Left renal pelvis (tissue), 4 donors: Measurements from ENCODE around the gene ADPRS. TPM values are rescaled to one million over a fixed set of nuclear protein-coding genes. Genes with fewer than 3 reads are reported as not detected.
A peak's percentile ranks its signal among the peaks of the same experiment; 100 is the strongest.

ENCODE experiments used
- DNase-seq, 4 donors: peaks; one replicate each; pipeline ENCODE4 v3.0.0-alpha.2; 2013; ENCODE audit warnings: low read depth in 4 of 4, low spot score in 3 of 4
- polyA plus RNA-seq, 4 donors: library from polyadenylated mRNA; unstranded; fragments of 120-200 nt; gene quantifications; one replicate each; pipeline ENCODE4 v1.2.1, GENCODE V29; 2013; ENCODE audit not compliant: insufficient read length in 4 of 4

Gene ADPRS, protein sequence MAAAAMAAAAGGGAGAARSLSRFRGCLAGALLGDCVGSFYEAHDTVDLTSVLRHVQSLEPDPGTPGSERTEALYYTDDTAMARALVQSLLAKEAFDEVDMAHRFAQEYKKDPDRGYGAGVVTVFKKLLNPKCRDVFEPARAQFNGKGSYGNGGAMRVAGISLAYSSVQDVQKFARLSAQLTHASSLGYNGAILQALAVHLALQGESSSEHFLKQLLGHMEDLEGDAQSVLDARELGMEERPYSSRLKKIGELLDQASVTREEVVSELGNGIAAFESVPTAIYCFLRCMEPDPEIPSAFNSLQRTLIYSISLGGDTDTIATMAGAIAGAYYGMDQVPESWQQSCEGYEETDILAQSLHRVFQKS
- 10 to 100 TPM; 27.9 to 36.4 (median 30.2) TPM for polyA plus RNA-seq

DNA sequence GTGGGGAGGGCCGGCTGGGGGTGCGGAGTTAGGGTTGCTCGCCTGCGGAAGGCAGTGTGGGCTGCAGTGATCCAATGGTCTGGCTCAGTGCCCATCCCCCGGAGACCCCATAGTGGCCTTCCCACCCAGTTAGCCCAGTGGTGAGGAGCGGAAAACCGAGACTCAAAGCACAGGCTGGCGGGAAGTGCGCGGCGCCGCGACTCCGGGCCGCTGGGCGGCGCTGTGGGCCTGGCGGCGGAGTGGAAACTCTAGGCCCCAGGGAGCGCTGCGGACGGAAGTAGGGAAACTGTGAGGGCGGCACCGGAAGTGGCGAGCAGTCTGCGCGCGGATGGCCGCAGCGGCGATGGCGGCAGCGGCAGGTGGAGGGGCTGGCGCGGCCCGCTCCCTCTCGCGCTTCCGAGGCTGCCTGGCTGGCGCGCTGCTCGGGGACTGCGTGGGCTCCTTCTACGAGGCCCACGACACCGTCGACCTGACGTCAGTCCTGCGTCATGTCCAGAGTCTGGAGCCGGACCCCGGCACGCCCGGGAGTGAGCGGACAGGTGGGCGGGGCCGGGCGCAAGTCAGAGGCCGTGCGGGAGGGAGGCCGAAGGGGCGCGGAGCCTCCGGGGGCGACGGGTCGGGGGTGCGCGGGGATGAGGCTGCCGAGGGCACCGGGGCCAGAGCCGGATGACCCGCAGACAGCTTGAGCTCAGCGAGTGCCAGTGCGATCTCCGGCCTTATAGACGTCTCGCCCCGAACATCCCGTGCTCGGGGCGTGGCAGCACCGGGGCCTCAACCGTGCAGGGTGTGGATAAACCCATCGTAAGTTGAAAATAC, at the start of gene ADPRS:
Gene ADPRS (plus strand): TSS at position 316 of the 816 bp plus-strand sequence. CDS start 13 bp downstream, at position 329.
- DNase-seq: peak in 3 of 4 donors; percentile 68 to 72 (median 71)

DNA sequence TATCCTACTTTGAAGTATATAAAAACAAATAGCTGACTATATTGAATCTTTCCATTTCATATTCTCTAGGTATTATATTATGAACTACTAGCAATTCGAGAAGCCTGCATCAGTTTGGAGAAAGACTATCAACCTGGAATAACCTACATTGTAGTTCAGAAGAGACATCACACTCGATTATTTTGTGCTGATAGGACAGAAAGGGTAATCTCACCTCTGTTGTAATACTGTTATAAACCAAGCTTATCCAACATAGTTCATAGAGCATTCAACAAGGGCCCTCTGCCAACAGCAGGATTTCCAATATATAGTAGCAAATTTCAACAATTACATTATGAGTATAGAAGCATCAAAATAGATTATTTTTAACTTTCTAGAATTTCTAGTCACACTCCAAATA, 48.5 kb upstream of the ADPRS start:
- DNase-seq: no peak

DNA sequence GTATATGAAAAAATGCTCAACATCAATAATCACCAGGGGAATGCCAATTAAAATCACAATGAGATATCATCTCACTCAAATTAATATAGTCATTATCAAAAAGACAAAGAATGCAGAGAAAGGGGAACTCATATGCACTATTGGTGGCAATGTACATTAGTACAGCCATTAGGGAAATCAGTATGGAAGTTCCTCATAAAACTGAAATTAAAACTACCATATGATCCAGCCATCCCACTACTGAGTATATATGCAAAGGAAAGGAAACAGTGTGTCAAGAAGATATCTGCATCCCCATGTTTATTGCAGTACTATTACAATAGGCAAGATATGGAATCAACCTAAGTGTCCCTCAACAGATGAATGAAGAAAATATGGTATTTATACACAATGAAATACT, 36.9 kb upstream of the ADPRS start:
- no peak for DNase-seq

DNA sequence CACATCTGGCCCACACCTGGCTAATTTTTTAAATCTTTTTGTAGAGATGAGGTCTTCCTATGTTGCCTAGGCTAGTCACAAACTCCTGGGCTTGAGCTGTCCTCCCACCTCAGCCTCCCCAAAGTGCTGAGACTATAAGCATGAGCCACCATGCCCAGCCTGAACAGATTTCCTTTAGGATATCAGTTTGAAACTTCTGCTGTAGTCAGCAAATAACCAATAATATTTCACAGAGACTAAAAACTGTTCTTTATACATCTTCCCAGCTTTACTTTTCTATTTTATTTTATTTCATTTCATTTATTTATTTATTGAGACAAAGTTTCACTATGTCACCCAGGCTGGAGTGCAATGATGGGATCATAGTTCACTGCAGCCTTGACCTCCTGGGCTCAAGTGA, 34.7 kb upstream of the ADPRS start:
- DNase-seq: no peak

DNA sequence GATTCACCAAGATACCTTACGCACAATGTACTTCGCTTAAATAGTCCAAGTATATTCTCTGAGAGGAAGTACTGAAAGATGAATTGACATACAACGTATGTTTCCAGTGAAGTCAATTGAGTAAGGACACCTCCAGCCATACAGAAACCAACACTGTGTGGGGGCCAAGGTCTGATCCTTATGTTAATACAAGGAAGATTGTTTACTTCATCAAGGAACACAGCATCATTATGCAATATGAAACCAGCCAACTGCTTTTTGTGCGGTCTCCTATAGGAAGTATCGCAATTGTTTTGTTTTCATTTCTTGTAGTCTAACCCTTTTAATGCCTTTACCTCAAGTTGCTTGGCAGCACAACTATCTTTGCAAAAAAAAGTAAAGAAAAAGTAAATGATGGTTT, 33.0 kb upstream of the ADPRS start:
- no peak for DNase-seq

DNA sequence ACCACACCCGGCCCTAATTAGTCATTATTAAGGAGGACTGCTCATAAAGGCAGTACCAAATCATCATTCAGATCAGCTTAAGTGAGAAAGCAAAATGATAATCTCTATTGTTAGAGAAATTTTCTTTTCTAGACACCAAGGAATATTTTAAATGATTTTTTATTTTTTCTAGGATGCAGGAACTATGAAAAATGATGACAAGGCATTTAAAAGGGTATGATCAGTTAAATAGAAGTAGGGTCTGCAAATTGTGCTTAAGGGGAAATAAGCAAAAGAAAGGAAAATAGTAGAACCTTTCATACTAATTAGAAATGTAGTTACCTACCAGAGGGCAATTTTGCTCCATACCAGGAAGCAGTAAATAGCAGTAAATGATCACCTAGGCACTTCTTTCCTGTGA, 26.4 kb upstream of the ADPRS start:
- no peak for DNase-seq

DNA sequence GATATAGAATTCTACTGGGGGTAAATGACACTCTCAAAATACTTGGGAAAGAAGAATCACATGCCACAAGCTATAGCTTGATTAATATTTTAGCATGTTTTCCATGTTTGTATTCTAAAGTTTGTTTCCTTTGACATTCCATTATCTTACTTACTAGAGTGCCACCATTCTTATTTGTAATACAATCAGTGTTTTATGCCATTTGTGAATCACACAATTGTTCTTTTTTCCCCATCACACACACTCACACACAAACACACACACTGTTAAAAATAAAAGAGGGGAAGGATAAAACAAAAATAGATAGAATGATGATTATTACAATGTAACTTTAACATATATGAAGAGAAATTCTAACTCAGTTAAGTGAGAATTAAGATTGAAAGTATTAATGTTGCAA, 20.8 kb upstream of the ADPRS start:
- no peak for DNase-seq

DNA sequence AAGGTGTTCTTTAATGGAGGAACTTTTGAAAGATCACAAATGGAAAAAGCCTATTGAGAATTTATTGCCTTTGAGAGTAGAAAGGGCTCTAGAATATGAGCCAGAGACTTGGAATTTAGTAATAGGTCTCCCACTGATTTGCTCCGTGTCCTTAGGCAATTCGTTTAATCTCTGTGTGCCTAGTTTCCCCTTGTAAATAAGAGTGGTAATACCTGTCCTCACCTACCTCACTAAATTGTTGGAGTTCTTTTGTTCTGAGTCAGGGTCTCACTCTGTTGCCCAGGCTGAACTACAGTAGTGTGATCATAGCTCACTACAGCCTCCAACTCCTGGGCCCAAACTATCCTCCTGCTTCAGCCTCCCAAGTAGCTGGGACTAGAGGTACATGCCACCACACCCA, 19.8 kb upstream of the ADPRS start:
- no peak for DNase-seq

DNA sequence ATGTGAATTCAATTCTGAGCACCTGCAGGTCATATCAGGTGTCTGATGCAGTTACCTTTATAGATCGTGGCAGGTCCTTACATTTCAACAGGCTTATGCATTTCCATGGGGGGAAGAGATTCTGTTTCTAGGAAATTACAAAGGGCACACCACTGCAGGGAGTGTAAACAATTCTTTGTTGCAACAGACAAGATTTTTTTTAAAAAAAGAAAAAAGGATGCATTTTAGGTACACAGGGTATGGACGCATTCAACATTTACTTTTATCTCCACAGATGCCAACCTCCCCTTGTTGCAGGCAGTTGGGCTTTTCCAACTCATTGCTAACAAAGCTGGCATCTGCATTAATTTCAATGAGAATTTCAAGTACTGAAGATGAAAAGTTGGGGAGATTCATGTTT, 18.3 kb upstream of the ADPRS start:
- no peak for DNase-seq

DNA sequence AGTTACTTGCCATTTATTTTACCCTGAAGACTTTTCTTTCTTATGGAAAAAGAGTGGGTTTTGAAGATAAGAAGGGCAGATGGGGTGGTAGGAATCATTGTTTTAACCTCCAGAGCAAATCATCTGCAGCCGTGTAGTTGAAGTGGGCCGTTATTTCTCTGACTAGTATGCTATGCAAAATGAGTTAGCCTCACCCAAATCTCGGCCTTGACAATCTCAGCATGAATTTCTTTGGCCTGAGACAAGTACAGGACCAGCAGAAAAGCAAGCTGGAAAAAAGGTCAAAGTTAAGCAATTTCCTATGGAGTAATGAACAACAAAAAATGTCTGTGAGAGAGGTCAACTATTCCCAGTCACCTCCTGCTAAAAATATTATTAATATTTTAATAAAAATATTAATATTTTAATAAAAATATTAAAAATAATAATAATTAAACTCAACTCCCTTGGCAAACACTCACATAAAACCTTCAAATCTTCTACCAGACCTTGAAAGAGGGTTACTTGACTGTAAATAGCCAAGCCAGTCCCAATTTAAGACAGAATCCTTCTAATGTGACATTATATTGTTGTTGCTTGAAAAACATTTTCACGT, 11.6 kb upstream of the ADPRS start:
- DNase-seq: no peak

DNA sequence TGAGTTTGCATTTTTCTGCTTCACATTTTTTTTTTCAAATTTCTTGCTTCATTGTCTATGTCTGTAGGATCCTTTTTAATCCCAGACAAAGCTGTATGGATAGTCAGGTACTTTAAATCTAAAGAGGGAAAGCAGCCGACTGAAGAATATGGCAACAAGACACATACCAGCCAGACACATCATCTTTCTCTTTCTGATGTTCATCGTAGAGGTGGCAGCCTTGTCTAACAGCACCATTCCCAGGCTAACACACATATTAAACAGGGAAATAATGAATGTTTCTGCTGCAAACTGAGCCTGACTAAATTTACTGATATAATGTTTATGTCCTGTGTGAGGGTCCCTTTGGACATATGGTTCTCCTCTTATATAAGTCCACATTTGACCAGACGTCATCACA, 8.5 kb upstream of the ADPRS start:
- no peak for DNase-seq

DNA sequence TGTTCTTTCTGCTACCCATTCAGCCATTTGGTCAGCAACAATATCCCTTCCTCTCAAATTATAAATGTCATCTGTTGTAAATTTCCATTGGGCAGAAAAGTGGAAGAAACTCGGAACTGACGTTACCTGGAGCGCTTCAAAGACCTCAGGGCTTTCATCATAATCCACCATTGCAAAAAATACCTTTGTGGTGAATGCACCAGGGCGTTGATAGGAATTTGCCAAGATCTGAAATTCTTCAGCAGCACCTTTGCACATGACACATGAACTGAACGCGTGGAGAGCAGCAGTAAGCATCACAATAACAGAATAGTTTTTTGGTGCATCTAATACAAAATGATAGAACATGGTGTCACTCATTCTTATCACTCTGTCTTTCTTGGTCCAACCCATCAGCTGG, 7.9 kb upstream of the ADPRS start:
- no peak for DNase-seq

DNA sequence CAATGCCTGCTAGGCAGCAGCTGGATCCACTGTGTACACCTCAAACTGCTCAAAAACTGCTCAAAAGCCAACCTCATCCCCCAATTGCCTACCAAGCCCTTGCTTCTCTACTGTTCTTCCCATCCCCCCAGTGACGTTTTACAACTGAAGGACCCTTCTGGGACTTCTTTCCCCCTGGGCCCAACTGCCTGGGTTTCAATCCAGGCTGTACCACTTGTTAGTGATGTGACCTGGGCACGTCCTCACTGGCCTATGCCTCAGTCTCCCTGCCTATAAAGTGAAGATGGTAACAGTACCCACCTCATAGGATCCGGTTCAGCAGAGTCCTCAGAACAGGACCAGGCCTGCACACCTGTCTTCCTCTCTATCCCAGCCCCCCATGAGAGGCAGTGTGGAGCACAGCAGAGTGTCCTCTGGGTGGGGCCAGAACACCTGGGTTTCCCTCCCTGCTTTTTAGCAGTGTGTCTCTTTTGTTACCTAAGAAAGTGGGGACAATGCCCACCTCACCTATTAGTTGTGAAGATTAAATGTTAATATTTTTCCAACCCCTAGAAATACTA, 6.7 kb upstream of the ADPRS start:
- no peak for DNase-seq

DNA sequence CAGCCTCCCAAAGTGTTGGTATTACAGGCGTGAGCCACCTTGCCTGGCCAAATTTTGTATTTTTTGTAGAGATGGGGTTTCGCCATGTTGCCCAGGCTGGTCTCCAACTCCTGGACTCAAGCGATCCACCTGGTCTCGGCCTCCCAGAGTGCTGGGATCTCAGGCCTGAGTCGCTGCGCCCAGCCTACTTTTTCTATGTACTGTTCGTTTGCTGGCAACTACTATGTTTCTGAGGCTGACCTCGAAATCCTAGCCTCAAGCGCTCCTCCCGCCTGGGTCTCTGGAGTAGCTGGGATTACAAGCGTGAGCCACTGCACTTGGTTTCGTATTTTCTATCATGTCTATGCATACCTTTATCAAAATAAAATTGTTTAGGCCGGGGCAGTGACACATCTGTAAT, 5.5 kb upstream of the ADPRS start:
- DNase-seq: no peak

DNA sequence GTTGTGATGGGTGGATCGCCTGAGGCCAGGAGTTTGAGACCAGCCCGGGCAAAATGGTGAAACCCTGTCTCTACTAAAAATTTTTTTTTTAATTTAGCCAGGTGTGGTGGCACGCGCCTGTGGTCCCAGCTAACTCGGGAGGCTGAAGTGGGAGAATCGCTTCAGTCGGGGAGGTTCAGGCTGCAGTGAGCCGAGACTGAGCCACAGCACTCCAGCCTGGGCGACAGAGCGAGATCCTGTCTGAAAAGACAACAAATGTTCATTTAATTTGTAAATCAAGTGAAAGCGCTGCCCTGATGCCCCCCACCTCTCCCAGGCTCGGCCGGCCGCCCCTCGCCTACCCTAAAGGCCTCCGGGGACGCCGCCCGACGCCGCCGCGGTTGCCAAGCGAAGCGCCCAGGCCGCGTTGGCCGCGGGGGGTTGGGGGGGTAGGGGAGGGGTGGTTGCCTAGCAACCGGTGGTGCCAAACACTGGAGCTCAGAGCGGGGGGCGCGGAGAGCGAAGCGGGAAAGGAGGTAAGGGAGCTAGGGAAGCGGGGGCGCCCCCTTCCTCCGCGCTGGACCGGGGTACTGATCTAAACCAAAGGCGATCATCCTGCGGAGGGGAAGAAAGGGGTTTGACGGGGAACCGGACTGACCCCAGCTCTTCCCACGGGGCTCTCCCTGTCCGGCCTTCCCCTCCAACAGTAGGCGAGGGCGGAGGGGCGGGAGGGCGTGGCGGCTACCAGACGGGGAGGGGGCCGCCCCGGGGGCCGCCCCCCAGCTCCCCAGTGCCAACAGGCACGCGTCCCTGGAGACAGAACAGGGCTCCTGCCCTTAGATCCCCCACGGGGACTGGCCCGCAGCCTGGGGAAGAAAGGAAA, 4.8 kb upstream of the ADPRS start, which contains the start of gene TEKT2:
Gene TEKT2 (plus strand): TSS at position 460 of the 862 bp plus-strand sequence. CDS start 828 bp downstream, outside the sequence.
- peak; percentile 55 to 79 (median 62) for DNase-seq

DNA sequence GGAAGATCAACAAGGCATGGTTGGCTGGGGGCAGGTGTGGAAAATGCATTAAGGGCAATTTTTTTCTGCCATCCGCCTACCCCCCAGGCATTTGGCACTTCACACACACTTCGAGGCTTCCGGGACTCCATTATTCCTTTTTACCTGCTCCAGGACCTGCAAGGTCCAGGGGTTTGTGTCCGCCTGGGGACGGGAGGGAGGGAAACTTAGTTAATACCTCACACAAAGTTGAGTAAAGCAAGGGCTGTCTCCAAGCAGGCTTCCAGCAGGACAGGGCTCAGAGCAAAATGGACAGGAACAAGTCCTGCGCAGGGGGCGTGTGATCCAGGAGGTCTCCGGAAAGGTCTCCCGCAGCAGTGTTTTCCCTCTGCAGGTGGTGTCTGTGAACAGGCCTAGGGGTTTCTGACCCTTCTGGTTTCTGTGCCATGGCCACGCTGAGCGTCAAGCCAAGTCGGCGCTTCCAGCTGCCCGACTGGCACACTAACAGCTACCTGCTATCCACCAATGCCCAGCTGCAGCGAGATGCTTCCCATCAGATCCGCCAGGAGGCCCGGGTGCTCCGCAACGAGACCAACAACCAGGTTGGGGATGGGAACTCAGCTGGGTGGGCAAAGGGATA, 4.1 kb upstream of the ADPRS start:
- DNase-seq: peak in 1 of 4 donors; percentile 11

DNA sequence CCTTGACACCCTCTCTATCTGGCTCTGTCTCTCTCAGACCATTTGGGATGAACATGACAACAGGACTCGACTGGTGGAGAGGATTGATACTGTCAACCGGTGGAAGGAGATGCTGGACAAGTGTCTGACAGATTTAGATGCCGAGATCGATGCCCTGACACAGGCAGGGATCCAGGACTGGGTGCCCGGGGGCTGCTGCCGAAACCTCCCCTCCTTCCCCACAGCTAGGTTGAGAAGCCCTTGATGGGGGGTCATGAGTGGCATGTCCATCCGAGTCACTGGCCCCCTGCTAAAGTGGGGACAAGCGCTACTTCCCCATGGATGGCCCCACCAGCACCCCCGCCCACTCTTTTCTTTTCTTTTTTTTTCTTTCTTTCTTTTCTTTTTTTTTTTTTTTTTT, 3.6 kb upstream of the ADPRS start:
- no peak for DNase-seq

DNA sequence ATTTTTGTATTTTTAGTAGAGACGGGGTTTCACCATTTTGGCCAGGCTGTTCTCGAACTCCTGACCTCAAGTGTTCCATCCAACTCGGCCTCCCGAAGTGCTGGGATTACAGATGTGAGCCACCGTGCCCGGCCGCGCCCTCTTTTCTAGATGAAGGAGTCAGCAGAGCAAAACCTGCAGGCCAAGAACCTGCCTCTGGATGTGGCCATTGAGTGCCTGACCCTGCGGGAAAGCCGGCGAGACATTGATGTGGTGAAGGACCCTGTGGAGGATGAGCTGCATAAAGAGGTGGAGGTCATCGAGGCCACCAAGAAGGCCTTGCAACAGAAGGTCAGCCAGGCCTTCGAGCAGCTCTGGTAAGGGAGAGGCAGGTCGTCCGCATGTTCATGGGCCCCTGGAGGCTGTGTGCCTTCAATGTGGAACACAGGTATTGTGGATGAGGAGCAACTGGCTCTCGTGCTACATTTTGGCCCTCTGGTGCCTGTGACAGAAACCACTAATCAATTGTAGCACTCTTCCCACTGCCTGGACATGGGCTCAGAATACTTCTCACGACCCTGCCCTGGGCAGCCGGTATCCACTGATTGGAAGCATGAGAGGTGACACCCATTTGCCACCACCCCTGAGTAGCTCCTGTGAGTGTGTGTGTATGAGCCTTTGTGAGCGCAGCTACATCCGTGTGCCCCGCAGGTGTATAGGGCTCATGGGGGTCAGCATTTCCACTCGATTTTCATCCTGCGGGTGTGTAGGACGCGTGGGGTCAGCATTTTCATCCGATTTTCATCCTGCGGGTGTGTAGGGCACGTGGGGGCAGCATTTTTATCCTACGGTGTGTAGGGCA, 2.8 kb upstream of the ADPRS start:
- DNase-seq: no peak
